Gastrocnemius medialis (tissue), 4 donors: ENCODE measurements around the gene PTP4A1.

ENCODE experiments used
- POLR2A ChIP-seq, 2 donors: fragments of 450-650 bp; IDR thresholded peaks; one replicate each; pipeline ENCODE4 v1.6.1; 2017; ENCODE audit warnings: antibody characterized with exemption in 2 of 2, mild to moderate bottlenecking in 2 of 2, moderate library complexity in 2 of 2
- TF ChIP-seq, protein P1 (sequence below), 5 experiments: fragments of 450-650 bp in 3 of 5; fragments of 200-600 bp in 2 of 5; sonication (generic) in 2 of 5; IDR thresholded peaks in 4 of 5; conservative IDR thresholded peaks in 1 of 5; 1 replicate in 4 of 5; 2 replicates in 1 of 5; pipeline ENCODE4 v1.5.1; 2016 to 2019; ENCODE audit warnings: antibody characterized with exemption in 5 of 5, mild to moderate bottlenecking in 3 of 5, moderate library complexity in 3 of 5

DNA sequence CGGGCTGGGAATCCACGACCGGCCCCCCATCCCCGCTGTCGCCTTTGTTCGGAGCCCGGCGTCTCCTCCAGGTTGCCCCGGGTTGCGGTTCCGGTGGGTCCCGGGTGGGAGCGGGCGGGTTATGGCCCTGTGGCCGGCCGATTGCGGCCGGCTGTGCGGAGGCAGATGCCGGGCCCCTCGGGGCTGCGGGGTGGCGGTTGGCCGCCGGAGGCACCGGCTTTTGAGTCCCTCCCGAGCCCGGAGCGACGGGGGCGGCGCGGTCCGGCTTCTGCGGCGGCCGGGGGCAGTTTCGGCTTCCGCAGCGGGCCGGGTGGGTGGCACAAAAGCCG, 431 bp downstream of the PTP4A1 start:
- TF ChIP-seq POLR2A (IDR thresholded peaks at IDR 0.05) = no peak
- TF ChIP-seq, protein P1, sequence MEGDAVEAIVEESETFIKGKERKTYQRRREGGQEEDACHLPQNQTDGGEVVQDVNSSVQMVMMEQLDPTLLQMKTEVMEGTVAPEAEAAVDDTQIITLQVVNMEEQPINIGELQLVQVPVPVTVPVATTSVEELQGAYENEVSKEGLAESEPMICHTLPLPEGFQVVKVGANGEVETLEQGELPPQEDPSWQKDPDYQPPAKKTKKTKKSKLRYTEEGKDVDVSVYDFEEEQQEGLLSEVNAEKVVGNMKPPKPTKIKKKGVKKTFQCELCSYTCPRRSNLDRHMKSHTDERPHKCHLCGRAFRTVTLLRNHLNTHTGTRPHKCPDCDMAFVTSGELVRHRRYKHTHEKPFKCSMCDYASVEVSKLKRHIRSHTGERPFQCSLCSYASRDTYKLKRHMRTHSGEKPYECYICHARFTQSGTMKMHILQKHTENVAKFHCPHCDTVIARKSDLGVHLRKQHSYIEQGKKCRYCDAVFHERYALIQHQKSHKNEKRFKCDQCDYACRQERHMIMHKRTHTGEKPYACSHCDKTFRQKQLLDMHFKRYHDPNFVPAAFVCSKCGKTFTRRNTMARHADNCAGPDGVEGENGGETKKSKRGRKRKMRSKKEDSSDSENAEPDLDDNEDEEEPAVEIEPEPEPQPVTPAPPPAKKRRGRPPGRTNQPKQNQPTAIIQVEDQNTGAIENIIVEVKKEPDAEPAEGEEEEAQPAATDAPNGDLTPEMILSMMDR (IDR thresholded peaks at IDR 0.05 in 4 of 5, conservative IDR thresholded peaks at IDR 0.05 in 1 of 5) = no peak
